Epithelial cell of proximal tubule (primary cell): ENCODE results near the gene ADCYAP1. TPM values are rescaled to one million over a fixed set of nuclear protein-coding genes. Genes with fewer than 3 reads are reported as not detected.

Experiments
- DNase-seq: peaks from one replicate; pipeline ENCODE4 v3.0.0-alpha.2; 2011; ENCODE audit warnings: low read depth
- H3K4me3 ChIP-seq: 2 replicates; pipeline ENCODE4 v1.5.1; 2011; ENCODE audit warnings: low read depth, mild to moderate bottlenecking, low read length
- CTCF ChIP-seq: conservative IDR thresholded peaks from 2 replicates; pipeline ENCODE4 v1.5.1; 2012; ENCODE audit warnings: low read depth, mild to moderate bottlenecking, low read length
- total RNA-seq: library from RNA; depleted of rRNA; stranded (reverse); fragments of >200 nt; gene quantifications from 2 replicates; pipeline ENCODE4 v1.2.3, GENCODE V29; 2015

ADCYAP1 gene
- total RNA-seq, 1 donor from 2014 or later: not detected

- TF ChIP-seq CTCF: no peak
- DNase-seq: peak; percentile 83
Observed at GRCh38 chr18:944440-944839, 39.8 kb downstream of the ADCYAP1 start.

GRCh38 chr18:949724-950631, 45.3 kb downstream of the ADCYAP1 start:
- no peak overlapping the region for H3K4me3 ChIP-seq
- no peak for DNase-seq
- no peak for TF ChIP-seq CTCF

More at GRCh38 chr18:944440-944839, 39.8 kb downstream of the ADCYAP1 start:
- no peak overlapping the region for H3K4me3 ChIP-seq

- no peak overlapping the region for H3K4me3 ChIP-seq
- no peak for TF ChIP-seq CTCF
- no peak for DNase-seq
Observed at GRCh38 chr18:950882-951495, 46.3 kb downstream of the ADCYAP1 start.

- H3K4me3 ChIP-seq: no peak overlapping the region
- no peak for DNase-seq
- no peak for TF ChIP-seq CTCF
Observed at GRCh38 chr18:955384-956066, 50.9 kb downstream of the ADCYAP1 start.

- TF ChIP-seq CTCF: no peak
- no peak overlapping the region for H3K4me3 ChIP-seq
- DNase-seq: no peak
Observed at GRCh38 chr18:957829-958228, 53.2 kb downstream of the ADCYAP1 start.

GRCh38 chr18:959854-960253, 55.2 kb downstream of the ADCYAP1 start:
- no peak overlapping the region for H3K4me3 ChIP-seq
- DNase-seq: no peak
- TF ChIP-seq CTCF: no peak

Other genes with a start within 250 kb of the ADCYAP1 start
- 65.6 and 119 TPM in 2 replicates for gene TYMS, start 247.2 kb upstream of the ADCYAP1 start, total RNA-seq
- 28.0 and 32.3 TPM in 2 replicates for gene ENOSF1, start 192.2 kb upstream of the ADCYAP1 start, total RNA-seq
- 109 and 130 TPM in 2 replicates for gene YES1, start 92.6 kb upstream of the ADCYAP1 start, total RNA-seq